ENCODE measurements around the gene BRAF.
A peak's percentile ranks its signal among the peaks of the same experiment; 100 is the strongest.
"Not testable (repeated sequence)": the region's sequence is repeated elsewhere in the genome, so short reads cannot be mapped to it uniquely, and the experiment has no call there.

BRAF gene

GRCh38 chr7:140922741-140923345 lies 1.9 kb downstream of the BRAF start:
- intact Hi-C loops (cut with DNase I), result loop anchor here (10.0 kb wide), 1 partner anchor 248 kb away; the partner anchor contains the start of gene ADCK2
- DNase-seq, result no peak

DNA sequence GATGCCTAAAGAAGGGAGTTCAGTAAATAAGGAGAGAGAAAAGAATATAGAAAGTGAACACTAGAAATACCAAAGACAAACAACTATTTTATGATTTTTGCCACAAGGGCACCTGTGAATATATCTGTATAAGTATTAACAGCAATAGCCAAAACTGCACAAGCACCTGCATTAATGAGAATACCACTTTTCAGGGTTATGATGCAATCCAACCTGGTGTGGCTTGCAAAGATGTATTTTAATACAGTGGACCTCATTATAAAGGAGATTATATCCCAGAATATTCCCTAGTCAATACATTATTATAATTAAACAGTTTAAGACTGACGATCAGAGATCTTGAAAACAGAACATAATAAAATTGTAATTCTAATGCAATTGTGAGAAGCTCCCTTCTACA lies 4.0 kb downstream of the BRAF start:
- no peak for DNase-seq
- intact Hi-C loops (cut with DNase I), result loop anchor here (10.0 kb wide), 1 partner anchor 246 kb away; the partner anchor contains the start of gene ADCK2

DNA sequence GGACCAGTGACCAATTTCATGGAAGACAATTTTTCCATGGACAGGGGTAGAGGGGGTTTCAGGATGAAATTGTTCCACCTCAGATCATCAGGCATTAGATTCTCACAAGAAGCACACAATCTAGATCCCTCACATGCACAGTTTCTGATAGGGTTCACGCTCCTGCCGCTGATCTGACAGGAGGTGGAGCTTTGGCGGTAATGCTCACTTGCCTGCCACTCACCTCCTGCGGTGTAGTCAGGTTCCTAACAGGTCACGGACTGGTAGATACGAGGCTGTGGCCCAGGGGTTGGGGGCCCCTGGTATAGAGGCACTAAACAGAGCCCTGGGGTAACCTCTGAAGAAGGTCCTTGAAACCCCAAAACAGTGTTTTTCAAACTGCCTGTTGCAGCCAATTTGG lies 6.5 kb downstream of the BRAF start:
- no peak for DNase-seq
- intact Hi-C loops (cut with DNase I), result no loop called here

GRCh38 chr7:140917258-140917657 lies 7.5 kb downstream of the BRAF start:
- intact Hi-C loops (cut with DNase I), result no loop called here
- no peak for DNase-seq

DNA sequence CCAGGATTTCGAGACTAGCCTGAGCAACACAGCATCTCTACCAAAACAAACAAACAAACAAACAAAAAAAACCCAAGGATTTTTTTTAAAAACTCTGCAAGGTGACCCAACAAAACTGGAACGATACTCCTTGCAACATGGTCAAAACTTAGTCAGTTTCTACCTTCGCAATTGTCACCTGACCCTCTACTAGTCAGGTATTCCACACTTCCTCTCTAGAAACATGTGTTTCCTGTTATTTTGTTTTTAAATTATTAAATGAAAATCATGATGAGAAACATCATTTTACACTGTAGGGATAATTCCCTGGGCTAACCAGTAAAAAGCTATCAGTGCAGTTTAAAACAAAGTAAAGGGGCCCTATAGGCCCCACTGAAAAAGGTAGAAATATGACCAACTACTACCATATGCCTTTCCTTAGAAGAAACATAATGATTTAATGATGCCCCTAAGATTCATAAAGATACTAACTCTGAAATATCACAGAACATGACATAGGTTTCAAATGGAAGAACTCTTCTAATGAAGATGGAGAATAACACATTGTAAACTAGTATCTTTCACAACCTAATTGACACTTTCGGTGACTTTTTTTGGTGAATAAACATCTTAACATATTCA lies 8.7 kb downstream of the BRAF start:
- no peak for DNase-seq
- intact Hi-C loops (cut with DNase I), result no loop called here

DNA sequence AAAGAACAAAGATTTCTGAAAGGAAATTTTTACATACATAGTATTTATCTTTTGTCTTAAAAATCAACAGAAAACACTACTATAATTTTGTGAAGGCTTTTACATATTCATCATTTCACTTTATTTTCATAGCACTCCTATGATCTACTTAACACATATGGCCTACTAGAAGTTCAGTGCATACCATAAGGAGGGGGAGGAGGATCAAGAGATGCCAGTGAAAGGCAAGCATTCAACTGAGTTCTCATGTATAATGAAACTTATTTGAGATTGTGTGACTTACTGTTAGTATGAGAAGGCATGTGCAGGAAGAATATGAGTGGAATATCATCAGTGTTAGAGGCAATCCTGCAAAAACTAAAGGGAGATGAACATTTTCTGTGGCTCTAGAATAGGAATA lies 10.6 kb downstream of the BRAF start:
- intact Hi-C loops (cut with DNase I), result no loop called here
- DNase-seq, result no peak

DNA sequence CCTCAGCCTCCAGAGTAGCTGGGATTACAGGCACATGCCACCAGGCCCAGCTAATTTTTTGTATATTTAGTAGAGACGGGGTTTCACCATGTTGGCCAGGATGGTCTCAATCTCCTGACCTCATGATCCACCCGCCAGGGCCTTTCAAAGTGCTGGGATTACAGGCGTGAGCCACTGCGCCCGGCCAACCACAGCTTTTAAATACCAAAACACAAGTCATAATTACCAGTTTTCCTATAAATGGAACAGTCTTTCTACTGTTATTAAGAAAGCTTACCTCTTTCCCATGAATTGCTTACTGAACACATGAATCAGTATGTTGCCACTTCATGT lies 11.2 kb downstream of the BRAF start:
- DNase-seq; intact Hi-C loops (cut with DNase I): not testable (repeated sequence)

- no peak for DNase-seq
- intact Hi-C loops (cut with DNase I), result no loop called here
Observed at GRCh38 chr7:140911746-140912145, 13.0 kb downstream of the BRAF start.

DNA sequence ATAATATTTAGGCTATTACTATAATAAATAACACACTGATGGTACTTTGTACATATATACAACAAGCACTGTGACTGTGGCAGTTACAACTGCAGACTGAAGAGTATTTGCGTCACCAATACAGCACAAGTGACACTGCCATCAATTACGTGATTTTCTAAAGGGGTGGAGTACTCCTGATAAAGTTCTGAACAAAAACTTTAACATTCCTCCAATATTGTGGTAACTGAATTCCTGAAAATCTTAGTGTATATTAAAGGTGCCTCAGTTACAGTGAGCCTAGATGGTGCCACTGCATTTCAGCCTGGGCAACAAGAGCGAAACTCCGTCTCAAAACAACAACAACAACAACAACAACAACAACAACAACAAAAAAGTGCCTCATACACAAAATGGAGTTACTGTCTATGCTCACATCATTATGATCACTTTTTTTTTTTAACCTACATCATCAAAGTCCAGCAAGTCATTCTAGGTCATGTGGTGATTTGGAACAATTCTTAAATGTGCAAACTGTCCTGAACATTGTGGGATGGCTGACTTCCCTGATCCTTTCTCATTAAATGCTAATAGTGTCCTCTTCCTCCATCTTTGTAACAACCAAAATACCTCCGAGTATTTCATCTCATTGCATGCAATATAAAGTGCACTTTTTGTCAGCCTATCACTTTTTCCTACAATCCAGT lies 15.1 kb downstream of the BRAF start:
- no peak for DNase-seq
- intact Hi-C loops (cut with DNase I), result no loop called here

DNA sequence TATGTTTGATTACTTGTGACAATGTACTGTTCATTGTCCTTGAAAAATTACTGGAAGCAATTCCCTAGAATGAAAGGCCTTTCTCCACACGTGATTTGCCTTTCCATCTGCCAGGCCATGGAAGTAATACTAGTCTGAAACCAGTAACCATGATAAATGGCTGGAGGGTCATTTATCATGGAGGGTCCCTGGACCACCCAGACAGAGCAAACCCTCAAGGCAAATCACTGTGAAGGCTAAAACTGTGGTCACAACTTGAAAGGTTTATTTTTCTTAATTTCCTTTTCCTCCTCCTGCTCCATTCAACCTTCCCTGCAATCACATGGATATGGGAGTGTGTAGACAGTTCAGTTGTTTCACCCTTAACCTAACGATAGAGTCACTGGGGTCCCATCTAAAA lies 16.4 kb downstream of the BRAF start:
- no peak for DNase-seq
- intact Hi-C loops (cut with DNase I), result no loop called here

- no peak for DNase-seq
- intact Hi-C loops (cut with DNase I), result no loop called here
Observed at GRCh38 chr7:140903741-140904480, 20.8 kb downstream of the BRAF start.

- intact Hi-C loops (cut with DNase I), result no loop called here
- DNase-seq, result no peak
Observed at GRCh38 chr7:140902303-140902953, 22.3 kb downstream of the BRAF start.

GRCh38 chr7:140901941-140902302 lies 22.8 kb downstream of the BRAF start:
- intact Hi-C loops (cut with DNase I), result no loop called here
- no peak for DNase-seq

DNA sequence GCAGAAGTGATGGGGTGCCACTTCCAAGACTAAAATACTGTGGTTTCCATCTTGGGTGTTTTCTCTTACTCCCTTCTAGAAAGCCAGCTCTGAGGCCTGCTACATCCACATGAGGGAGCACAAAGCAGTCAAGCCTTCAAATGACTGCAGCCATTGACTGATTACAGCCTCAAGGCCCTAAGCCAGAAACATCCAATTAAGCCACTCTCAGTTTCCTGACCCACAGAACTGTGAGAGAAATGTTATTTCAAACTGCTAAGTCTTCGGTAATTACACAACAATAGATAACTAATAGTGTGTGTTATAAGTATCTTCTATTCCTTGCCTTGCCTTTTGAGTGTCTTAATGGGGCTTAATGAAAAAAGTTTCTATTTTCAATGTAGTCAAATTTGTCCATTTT lies 24.8 kb downstream of the BRAF start:
- intact Hi-C loops (cut with DNase I), result no loop called here
- DNase-seq, result peak in 2 of 10 donors; percentile 12 to 16

GRCh38 chr7:140898786-140899536 lies 25.8 kb downstream of the BRAF start:
- intact Hi-C loops (cut with DNase I), result no loop called here
- no peak for DNase-seq

- intact Hi-C loops (cut with DNase I), result no loop called here
- DNase-seq, result no peak
Observed at GRCh38 chr7:140896996-140897395, 27.7 kb downstream of the BRAF start.

GRCh38 chr7:140889645-140890044 lies 35.1 kb downstream of the BRAF start:
- intact Hi-C loops (cut with DNase I), result no loop called here

DNA sequence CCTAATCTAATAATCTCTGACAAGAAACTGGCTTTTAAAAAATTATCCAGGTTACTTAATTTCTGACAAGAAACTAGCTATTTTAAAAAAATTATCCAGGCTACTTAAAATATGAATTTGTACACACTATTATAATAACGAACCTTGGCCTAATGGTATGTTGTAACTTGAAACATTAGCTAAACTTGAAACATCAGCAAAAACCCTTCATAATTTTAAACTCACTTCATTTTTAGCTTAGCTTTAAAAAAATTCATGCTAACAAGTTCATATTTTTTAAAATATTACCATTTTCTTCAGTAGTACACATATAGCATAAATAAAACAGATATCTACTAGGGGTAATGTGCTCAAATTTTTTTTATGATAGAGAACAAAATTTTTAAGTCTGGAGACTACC lies 35.6 kb downstream of the BRAF start:
- no peak for DNase-seq
- intact Hi-C loops (cut with DNase I), result no loop called here

More at GRCh38 chr7:140889645-140890044, 35.1 kb downstream of the BRAF start:
- no peak for DNase-seq

- intact Hi-C loops (cut with DNase I), result no loop called here
- DNase-seq, result no peak
Observed at GRCh38 chr7:140888087-140888486, 36.6 kb downstream of the BRAF start.

DNA sequence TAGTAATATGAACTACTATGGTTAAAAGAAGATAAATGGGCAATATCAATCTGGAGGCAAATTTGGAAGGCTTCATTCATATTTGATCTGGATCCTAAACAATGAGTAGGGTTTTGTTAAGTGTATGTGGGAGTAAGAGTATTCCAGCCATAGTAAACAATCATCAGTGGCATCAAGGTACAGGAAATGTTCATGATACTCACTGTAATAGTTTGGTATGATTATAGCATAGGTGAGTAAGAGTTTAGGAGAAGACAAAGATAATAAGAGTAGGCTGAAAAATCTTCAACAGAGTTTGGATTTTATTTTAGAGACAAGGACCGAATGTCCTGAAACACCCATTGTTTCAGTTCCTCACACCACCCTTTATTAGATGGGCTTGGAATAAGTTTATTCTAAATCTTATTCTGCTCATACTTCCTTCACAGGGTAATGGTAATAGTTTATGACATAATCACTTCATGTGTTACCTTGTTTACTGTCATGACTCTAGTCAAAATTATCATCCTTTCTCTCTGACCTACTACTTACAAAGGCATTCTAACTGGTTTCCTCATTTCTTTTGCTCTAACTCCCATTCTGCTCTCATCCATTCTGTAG lies 38.9 kb downstream of the BRAF start:
- intact Hi-C loops (cut with DNase I), result no loop called here
- no peak for DNase-seq
